Gastroesophageal sphincter (tissue), 3 donors: ENCODE results near the gene FAM193A.

Source experiments
- EP300 ChIP-seq: sonication (generic); formaldehyde crosslinking; IDR thresholded peaks from one replicate; pipeline ENCODE4 v1.6.1; 2017; ENCODE audit warnings: antibody characterized with exemption, mild to moderate bottlenecking
- POLR2A ChIP-seq, 2 donors: fragments of 450-650 bp; IDR thresholded peaks; one replicate each; pipeline ENCODE4 v1.6.1; 2017; ENCODE audit warnings: antibody characterized with exemption in 2 of 2, mild to moderate bottlenecking in 2 of 2, moderate library complexity in 1 of 2
- POLR2AphosphoS5 ChIP-seq: sonication (generic); formaldehyde crosslinking; IDR thresholded peaks from one replicate; pipeline ENCODE4 v1.6.1; 2017; ENCODE audit warnings: antibody characterized with exemption
- TF ChIP-seq, protein P1 (sequence below), 4 experiments: fragments of 200-600 bp in 2 of 4; fragments of 450-650 bp in 2 of 4; sonication (generic) in 1 of 4; IDR thresholded peaks; one replicate each; pipeline ENCODE4 v1.5.1; 2017 to 2019; ENCODE audit warnings: antibody characterized with exemption in 4 of 4, mild to moderate bottlenecking in 2 of 4, moderate library complexity in 2 of 4

DNA sequence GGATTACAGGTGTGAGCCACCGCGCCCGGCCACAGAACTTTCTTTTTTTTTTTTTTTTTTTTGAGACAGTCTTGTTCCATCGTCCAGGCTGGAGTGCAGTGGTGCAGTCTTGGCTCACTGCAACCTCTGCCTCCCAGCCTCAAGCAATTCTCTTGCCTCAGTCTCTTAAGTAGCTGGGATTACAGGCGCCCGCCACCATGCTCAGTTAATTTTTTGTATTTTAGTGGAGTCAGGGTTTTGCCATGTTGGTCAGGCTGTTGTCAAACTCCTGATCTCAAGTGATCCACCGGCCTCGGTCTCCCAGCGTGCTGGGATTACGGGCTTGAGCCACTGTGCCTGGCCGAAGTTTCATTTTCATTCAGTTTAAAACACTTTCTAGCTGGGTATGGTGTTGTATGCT is 16.4 kb downstream of the FAM193A start:
- TF ChIP-seq, protein P1, sequence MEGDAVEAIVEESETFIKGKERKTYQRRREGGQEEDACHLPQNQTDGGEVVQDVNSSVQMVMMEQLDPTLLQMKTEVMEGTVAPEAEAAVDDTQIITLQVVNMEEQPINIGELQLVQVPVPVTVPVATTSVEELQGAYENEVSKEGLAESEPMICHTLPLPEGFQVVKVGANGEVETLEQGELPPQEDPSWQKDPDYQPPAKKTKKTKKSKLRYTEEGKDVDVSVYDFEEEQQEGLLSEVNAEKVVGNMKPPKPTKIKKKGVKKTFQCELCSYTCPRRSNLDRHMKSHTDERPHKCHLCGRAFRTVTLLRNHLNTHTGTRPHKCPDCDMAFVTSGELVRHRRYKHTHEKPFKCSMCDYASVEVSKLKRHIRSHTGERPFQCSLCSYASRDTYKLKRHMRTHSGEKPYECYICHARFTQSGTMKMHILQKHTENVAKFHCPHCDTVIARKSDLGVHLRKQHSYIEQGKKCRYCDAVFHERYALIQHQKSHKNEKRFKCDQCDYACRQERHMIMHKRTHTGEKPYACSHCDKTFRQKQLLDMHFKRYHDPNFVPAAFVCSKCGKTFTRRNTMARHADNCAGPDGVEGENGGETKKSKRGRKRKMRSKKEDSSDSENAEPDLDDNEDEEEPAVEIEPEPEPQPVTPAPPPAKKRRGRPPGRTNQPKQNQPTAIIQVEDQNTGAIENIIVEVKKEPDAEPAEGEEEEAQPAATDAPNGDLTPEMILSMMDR (IDR thresholded peaks at IDR 0.05), result no peak
- no peak for TF ChIP-seq POLR2A (IDR thresholded peaks at IDR 0.05)
- TF ChIP-seq POLR2AphosphoS5, result no peak
- no peak for TF ChIP-seq EP300
